Inferior parietal cortex (tissue), 1 donor: ENCODE results near the gene SMIM35.

Source experiments
- DNase-seq: peaks from one replicate; pipeline ENCODE4 v3.0.0-alpha.2; 2016; ENCODE audit errors: extremely low spot score

Gene SMIM35

GRCh38 chr11:117959438-117960149 lies 127.2 kb downstream of the SMIM35 start:
- no peak for DNase-seq

GRCh38 chr11:117958949-117959348 lies 127.8 kb downstream of the SMIM35 start:
- no peak for DNase-seq
